OCI-LY7 (cell line): ENCODE results near the gene CDC123. TPM values are rescaled to one million over a fixed set of nuclear protein-coding genes. Genes with fewer than 3 reads are reported as not detected.
A peak's percentile ranks its signal among the peaks of the same experiment; 100 is the strongest.

Experiments
- BruUV-seq: library from RNA; stranded (reverse); fragments of 400-500 nt; replicated peaks from 2 replicates; lab custom pipeline; 2021; lab: Mats Ljungman, UMichigan
- CTCF ChIA-PET: fragments of 300-600 bp; sonication (Branson Sonifier 250); formaldehyde crosslinking; loops from one replicate; lab custom pipeline; 2022; ENCODE audit warnings: antibody characterized with exemption; ENCODE audit not compliant: unreplicated experiment; lab: Charles Lee
- POLR2A ChIA-PET: fragments of 300-600 bp; sonication (Branson Sonifier 250); formaldehyde crosslinking; loops from one replicate; lab custom pipeline; 2022; ENCODE audit warnings: antibody characterized with exemption; lab: Charles Lee
- DNase-seq: peaks from one replicate; pipeline ENCODE4 v3.0.0-alpha.2; 2015; ENCODE audit warnings: low spot score
- H2AFZ ChIP-seq: fragments of 200-600 bp; sonication (generic), shearing (Covaris generic); 2 replicates; pipeline ENCODE4 v1.6.1; 2014; ENCODE audit warnings: mild to moderate bottlenecking, antibody characterized with exemption, low read length, moderate library complexity
- H3K27ac ChIP-seq: fragments of 200-600 bp; sonication (generic); 2 replicates; pipeline ENCODE4 v1.5.1; 2014; ENCODE audit warnings: mixed run types, low read depth, mild to moderate bottlenecking, moderate library complexity, low read length, inconsistent platforms; ENCODE audit not compliant: poor library complexity, severe bottlenecking
- H3K36me3 ChIP-seq: fragments of 200-600 bp; sonication (generic); 2 replicates; pipeline ENCODE4 v1.6.1; 2014; ENCODE audit warnings: mild to moderate bottlenecking, antibody characterized with exemption, low read length, moderate library complexity, mixed read lengths; ENCODE audit not compliant: insufficient read depth
- H3K4me1 ChIP-seq: fragments of 200-600 bp; sonication (generic); 2 replicates; pipeline ENCODE4 v1.5.1; 2014; ENCODE audit warnings: mild to moderate bottlenecking, low read length; ENCODE audit not compliant: insufficient read depth, poor library complexity, severe bottlenecking
- H3K4me2 ChIP-seq: fragments of 200-600 bp; sonication (generic); 2 replicates; pipeline ENCODE4 v1.6.1; 2014; ENCODE audit warnings: mild to moderate bottlenecking, low read length
- H3K4me3 ChIP-seq: fragments of 200-600 bp; sonication (generic); 2 replicates; pipeline ENCODE4 v1.5.1; 2014; ENCODE audit warnings: mild to moderate bottlenecking, low read depth, low read length; ENCODE audit not compliant: poor library complexity, severe bottlenecking
- H3K79me2 ChIP-seq: fragments of 200-600 bp; sonication (generic); 2 replicates; pipeline ENCODE4 v1.6.1; 2016; ENCODE audit warnings: low read depth, mild to moderate bottlenecking, low read length, moderate library complexity, mixed read lengths; ENCODE audit not compliant: insufficient read depth
- H3K9me2 ChIP-seq: fragments of 200-600 bp; sonication (generic); 2 replicates; pipeline ENCODE4 v1.6.1; 2016; ENCODE audit warnings: mild to moderate bottlenecking, low read length, mixed read lengths; ENCODE audit not compliant: insufficient read depth
- H3K9me3 ChIP-seq: fragments of 200-600 bp; sonication (generic); 2 replicates; pipeline ENCODE4 v1.6.1; 2014; ENCODE audit warnings: mild to moderate bottlenecking, mixed run types, low read length, mixed read lengths
- H4K20me1 ChIP-seq: fragments of 200-600 bp; sonication (generic); 2 replicates; pipeline ENCODE4 v1.6.1; 2014; ENCODE audit warnings: mild to moderate bottlenecking, antibody characterized with exemption, low read length, moderate library complexity, mixed read lengths; ENCODE audit not compliant: insufficient read depth
- CTCF ChIP-seq: fragments of 200-600 bp; sonication (generic); conservative IDR thresholded peaks from 2 replicates; pipeline ENCODE4 v1.5.1; 2014; ENCODE audit warnings: mild to moderate bottlenecking, antibody characterized with exemption, low read length, moderate library complexity, mixed read lengths
- EZH2phosphoT487 ChIP-seq: fragments of 200-600 bp; sonication (generic); IDR thresholded peaks from 2 replicates; pipeline ENCODE4 v1.6.1; 2018; ENCODE audit warnings: low read depth, borderline replicate concordance, mild to moderate bottlenecking, mixed run types, antibody characterized with exemption, low read length, moderate library complexity, mixed read lengths
- intact Hi-C: fragments of 100-400 bp; cut with micrococcal nuclease; formaldehyde crosslinking; loops from one replicate; pipeline ENCODE4 v1.10.0; 2022; ENCODE audit not compliant: unreplicated experiment
- total RNA-seq, 2 experiments: library from RNA; depleted of rRNA in 1 of 2; stranded (reverse); fragments of >200 nt in 1 of 2; shearing (Covaris generic) in 1 of 2; gene quantifications; 2 replicates each; pipeline ENCODE4 v1.2.3, GENCODE V29; 2014 to 2022

CDC123 gene
- total RNA-seq, 2 experiments from 2014 or later: 128 to 168 TPM

GRCh38 chr10:12214763-12215218 is 18.8 kb downstream of the CDC123 start:
- DNase-seq: peak; percentile 76
- POLR2A ChIA-PET: interaction anchor here (0.9 to 2.2 kb wide), 3 partner anchors 12 to 19 kb away, joined by 3 to 10 read pairs (median 3); partner anchors contain the start of genes CDC123 and NUDT5
- TF ChIP-seq EZH2phosphoT487 (no peak), CTCF (peak; percentile 100)
- peaks cover 23% of the 10 kb centered on the region for H3K4me1 ChIP-seq
- CTCF ChIA-PET: interaction anchor here (1.2 kb wide), 1 partner anchor 19 kb away, joined by 3 read pairs; the partner anchor contains the start of genes CDC123 and NUDT5
- no peaks in the 10 kb centered on the region for H3K9me3 ChIP-seq
- no peak overlapping the region; the same call in 1 of the 2 replicates for H2AFZ ChIP-seq
- H3K36me3 ChIP-seq: peaks cover 97% of the 10 kb centered on the region
- H3K4me2 ChIP-seq: peak overlapping the region; percentile 42
- H3K79me2 ChIP-seq: peaks cover 33% of the 10 kb centered on the region
- peaks cover 17% of the 10 kb centered on the region; the same call in 1 of the 2 replicates for H4K20me1 ChIP-seq
- H3K27ac ChIP-seq: peak overlapping the region; percentile 7
- no TSS peak for BruUV-seq
- H3K4me3 ChIP-seq: no peak overlapping the region
- intact Hi-C loops: no loop called here
- no peaks in the 10 kb centered on the region for H3K9me2 ChIP-seq

- CTCF ChIA-PET: no interaction called here
- H3K9me3 ChIP-seq: 0 out of 2 replicates have a peak, but pooled peaks cover under 1% of the 10 kb centered on the region
- no peak overlapping the region for H3K4me3 ChIP-seq
- no peak overlapping the region for H3K27ac ChIP-seq
- no peak overlapping the region for H3K4me2 ChIP-seq
- intact Hi-C loops: no loop called here
- no peak overlapping the region for H2AFZ ChIP-seq
- peaks cover 13% of the 10 kb centered on the region for H3K4me1 ChIP-seq
- H3K36me3 ChIP-seq: peaks cover 95% of the 10 kb centered on the region
- peaks cover 43% of the 10 kb centered on the region for H3K79me2 ChIP-seq
- POLR2A ChIA-PET: interaction anchor here (0.6 kb wide), 1 partner anchor 626 kb away, joined by 4 read pairs; no protein-coding TSS in a partner anchor
- DNase-seq: no peak
- TF ChIP-seq CTCF: no peak
- no peak for TF ChIP-seq EZH2phosphoT487
- H4K20me1 ChIP-seq: peaks cover 14% of the 10 kb centered on the region; the same call in 1 of the 2 replicates
- no peaks in the 10 kb centered on the region for H3K9me2 ChIP-seq
- BruUV-seq: no TSS peak
These were observed 23.0 kb downstream of the CDC123 start for GRCh38 chr10:12218991-12219390.
